GM18517 (cell line): ENCODE data around the gene DPP8.
"Not testable (repeated sequence)": the region's sequence is repeated elsewhere in the genome, so short reads cannot be mapped to it uniquely, and the experiment has no call there.

Source experiments
- ATAC-seq: cut with Tn5 transposase; IDR thresholded peaks from one replicate; pipeline ENCODE4 v1.9.1; 2021; ENCODE audit warnings: mild to moderate bottlenecking, moderate library complexity; ENCODE audit not compliant: unreplicated experiment

The DPP8 gene

GRCh38 chr15:65516997-65517865 is at the start of gene DPP8:
TSS of gene DPP8 (minus strand) at chr15:65517689. CDS start at chr15:65512553, 5,136 bp downstream.
- ATAC-seq = peak; percentile 83

- ATAC-seq = no peak
Observed at GRCh38 chr15:65561934-65562333, 44.4 kb upstream of the DPP8 start.

- ATAC-seq = no peak
Observed at GRCh38 chr15:65559941-65560340, 42.5 kb upstream of the DPP8 start.

- no peak for ATAC-seq
Observed at GRCh38 chr15:65558997-65559760, 41.7 kb upstream of the DPP8 start.

GRCh38 chr15:65558336-65558735 is 40.8 kb upstream of the DPP8 start:
- ATAC-seq = no peak

- no peak for ATAC-seq
Observed at GRCh38 chr15:65556622-65557021, 39.1 kb upstream of the DPP8 start.

GRCh38 chr15:65553691-65554090 is 36.2 kb upstream of the DPP8 start:
- no peak for ATAC-seq

GRCh38 chr15:65552851-65553250 is 35.4 kb upstream of the DPP8 start:
- not testable (repeated sequence) for ATAC-seq

GRCh38 chr15:65551183-65551582 is 33.7 kb upstream of the DPP8 start:
- ATAC-seq = no peak

GRCh38 chr15:65550681-65551098 is 33.2 kb upstream of the DPP8 start:
- ATAC-seq = no peak

GRCh38 chr15:65549288-65549687 is 31.8 kb upstream of the DPP8 start:
- not testable (repeated sequence) for ATAC-seq

GRCh38 chr15:65547841-65548240 is 30.4 kb upstream of the DPP8 start:
- no peak for ATAC-seq

- ATAC-seq = no peak
Observed at GRCh38 chr15:65541231-65541820, 23.8 kb upstream of the DPP8 start.

DNA sequence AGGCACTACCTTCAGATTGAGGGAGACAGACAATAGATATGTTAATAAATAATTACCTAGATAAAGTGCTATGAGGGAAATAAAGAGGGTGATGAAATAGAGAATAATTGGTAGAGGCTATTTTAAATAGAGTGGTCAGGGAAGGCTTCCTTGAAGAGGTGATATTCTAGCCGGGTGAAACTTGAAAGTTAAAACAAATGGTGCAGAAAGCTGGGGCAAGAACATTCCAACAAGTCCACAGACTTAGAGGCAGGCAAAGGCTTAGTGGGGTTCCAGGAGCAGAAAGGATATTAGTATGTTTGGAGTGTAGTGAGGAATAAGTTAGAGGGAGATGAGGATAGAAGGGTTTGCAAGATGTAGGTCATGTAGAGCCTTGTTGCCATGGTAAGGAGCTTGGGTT is 22.8 kb upstream of the DPP8 start:
- no peak for ATAC-seq

DNA sequence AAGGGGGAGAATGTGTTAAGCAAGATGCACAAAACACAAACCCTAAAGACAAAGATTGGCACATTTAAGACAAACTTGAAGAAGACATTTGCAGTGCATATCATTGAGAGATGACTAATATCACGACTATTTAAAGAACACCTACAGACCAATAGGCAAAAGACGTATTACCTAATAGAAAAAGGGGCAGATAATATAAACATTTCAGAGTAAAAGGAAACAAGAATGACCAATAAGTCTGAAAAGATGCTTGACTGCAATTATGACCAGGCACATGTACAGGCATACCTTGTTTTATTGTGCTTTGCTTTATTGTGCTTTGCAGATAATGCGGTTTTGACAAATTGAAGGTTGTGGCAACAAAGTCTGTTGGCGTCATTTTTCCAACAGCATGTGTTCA is 17.7 kb upstream of the DPP8 start:
- ATAC-seq = no peak

- ATAC-seq = no peak
Observed at GRCh38 chr15:65533057-65533756, 15.7 kb upstream of the DPP8 start.

DNA sequence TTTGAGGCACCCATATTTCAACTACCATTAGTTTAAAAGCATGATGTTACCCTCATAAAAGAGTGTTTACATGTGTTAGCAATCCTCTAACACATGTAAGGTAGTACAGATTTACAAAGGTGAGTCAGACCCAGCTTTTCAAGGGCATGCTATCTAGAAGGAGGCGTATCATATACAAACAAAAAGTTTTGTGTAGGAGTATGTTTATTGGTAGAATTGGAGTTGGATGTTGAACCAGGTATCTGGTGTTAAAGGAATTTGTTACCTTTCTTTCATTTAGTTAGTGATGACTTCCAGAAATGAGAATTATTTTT is 15.2 kb upstream of the DPP8 start:
- ATAC-seq = no peak

- peak; percentile 71 for ATAC-seq
Observed at GRCh38 chr15:65530318-65531111, 13.0 kb upstream of the DPP8 start, which contains the start of gene HACD3. TSS of gene HACD3 (plus strand) at chr15:65530463. CDS start at chr15:65530632, 169 bp downstream.

DNA sequence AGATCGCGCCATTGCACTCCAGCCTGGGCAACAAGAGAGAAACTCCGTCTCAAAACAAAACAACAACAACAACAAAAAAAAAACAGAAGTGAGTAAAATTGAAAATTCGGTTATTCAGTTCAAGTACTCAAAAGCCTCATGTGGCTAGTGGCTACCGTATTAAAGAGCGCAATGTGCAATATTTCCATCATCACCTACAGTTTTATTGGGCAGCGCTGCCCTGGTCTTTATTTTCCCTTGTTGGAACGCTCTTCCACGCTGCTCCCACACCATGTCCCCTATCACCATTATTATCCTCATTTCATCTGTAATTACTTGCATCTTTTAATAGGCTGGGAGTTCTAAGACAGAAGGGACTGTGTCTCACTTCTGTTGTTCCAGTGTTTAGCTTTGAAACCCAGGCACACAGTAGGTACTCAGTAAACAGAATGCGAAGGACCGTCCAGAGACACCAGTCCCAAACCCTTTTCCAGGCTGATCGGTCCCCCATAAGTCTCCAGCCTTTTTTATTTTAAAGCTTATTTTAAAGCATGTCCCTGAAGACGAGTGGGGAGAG is 12.4 kb upstream of the DPP8 start:
- ATAC-seq = peak; percentile 5
